Esophagus muscularis mucosa (tissue), 4 donors: ENCODE data around the gene PREX1.
"Not testable (repeated sequence)": the region's sequence is repeated elsewhere in the genome, so short reads cannot be mapped to it uniquely, and the experiment has no call there.

Source experiments
- EP300 ChIP-seq: sonication (generic); formaldehyde crosslinking; IDR thresholded peaks from one replicate; pipeline ENCODE4 v1.6.1; 2017; ENCODE audit warnings: antibody characterized with exemption
- POLR2A ChIP-seq: fragments of 450-650 bp; IDR thresholded peaks from one replicate; pipeline ENCODE4 v1.6.1; 2017; ENCODE audit warnings: antibody characterized with exemption, moderate library complexity, mild to moderate bottlenecking, low read depth
- POLR2AphosphoS5 ChIP-seq, 2 donors: sonication (generic); formaldehyde crosslinking; IDR thresholded peaks; one replicate each; pipeline ENCODE4 v1.6.1; 2017; ENCODE audit warnings: antibody characterized with exemption in 2 of 2
- TF ChIP-seq, protein P1 (sequence below), 3 experiments: fragments of 200-600 bp in 2 of 3; fragments of 450-650 bp in 1 of 3; sonication (generic) in 2 of 3; IDR thresholded peaks; one replicate each; pipeline ENCODE4 v1.5.1; 2017 to 2019; ENCODE audit warnings: antibody characterized with exemption in 3 of 3, mild to moderate bottlenecking in 2 of 3, moderate library complexity in 1 of 3

- TF ChIP-seq, protein P1, sequence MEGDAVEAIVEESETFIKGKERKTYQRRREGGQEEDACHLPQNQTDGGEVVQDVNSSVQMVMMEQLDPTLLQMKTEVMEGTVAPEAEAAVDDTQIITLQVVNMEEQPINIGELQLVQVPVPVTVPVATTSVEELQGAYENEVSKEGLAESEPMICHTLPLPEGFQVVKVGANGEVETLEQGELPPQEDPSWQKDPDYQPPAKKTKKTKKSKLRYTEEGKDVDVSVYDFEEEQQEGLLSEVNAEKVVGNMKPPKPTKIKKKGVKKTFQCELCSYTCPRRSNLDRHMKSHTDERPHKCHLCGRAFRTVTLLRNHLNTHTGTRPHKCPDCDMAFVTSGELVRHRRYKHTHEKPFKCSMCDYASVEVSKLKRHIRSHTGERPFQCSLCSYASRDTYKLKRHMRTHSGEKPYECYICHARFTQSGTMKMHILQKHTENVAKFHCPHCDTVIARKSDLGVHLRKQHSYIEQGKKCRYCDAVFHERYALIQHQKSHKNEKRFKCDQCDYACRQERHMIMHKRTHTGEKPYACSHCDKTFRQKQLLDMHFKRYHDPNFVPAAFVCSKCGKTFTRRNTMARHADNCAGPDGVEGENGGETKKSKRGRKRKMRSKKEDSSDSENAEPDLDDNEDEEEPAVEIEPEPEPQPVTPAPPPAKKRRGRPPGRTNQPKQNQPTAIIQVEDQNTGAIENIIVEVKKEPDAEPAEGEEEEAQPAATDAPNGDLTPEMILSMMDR (IDR thresholded peaks at IDR 0.05), result not testable (repeated sequence)
- TF ChIP-seq POLR2AphosphoS5 (IDR thresholded peaks at IDR 0.05); POLR2A; EP300: not testable (repeated sequence)
These were observed 71.0 kb downstream of the PREX1 start for GRCh38 chr20:48756774-48757173.
